ENCODE measurements around the gene ZFPL1. TPM values are rescaled to one million over a fixed set of nuclear protein-coding genes. Genes with fewer than 3 reads are reported as not detected.

The ZFPL1 gene
- 32.1 TPM for total RNA-seq
- long read RNA-seq, transcript ZFPL1-201 (8 exons, 1,371 nt): major isoform, 32 of 39 reads
- long read RNA-seq, partial matches to known transcripts: 4 of 39 reads
- long read RNA-seq, other reads (novel, unspliced or antisense): 3 of 39 reads

- DNase-seq (ENCODE audit: low spot score): peak; percentile 99
Observed at GRCh38 chr11:65083834-65084597, at the start of gene ZFPL1, which contains the start of gene CDCA5. Gene ZFPL1, plus strand, starts transcription at chr11:65084222. Its CDS starts 477 bp downstream, at chr11:65084699. Gene CDCA5, minus strand, starts transcription at chr11:65084040. Its CDS starts 62 bp downstream, at chr11:65083978.

GRCh38 chr11:65034423-65034822 lies 49.6 kb upstream of the ZFPL1 start:
- DNase-seq (ENCODE audit: low spot score): no peak

GRCh38 chr11:65035579-65035978 lies 48.4 kb upstream of the ZFPL1 start:
- DNase-seq (ENCODE audit: low spot score): no peak

DNA sequence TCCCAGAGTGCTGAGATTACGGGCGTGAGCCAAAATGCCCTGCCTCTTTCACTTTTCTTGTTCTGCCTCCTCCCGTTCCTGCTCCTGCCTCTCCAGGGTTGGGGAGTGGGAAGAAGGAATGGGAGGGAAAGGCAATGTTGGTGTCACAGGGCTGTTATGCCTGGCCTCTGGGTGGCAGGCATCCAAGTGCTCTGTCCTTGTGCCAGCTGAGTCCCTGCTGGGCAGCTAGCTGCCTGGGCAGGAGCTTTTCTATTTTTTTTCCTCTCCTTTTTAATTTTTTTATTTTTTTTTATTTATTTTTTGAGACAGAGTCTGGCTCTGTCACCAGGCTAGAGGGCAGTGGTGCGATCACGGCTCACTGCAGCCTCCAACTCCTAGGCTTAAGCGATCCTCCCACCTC lies 47.1 kb upstream of the ZFPL1 start:
- no peak for DNase-seq (ENCODE audit: low spot score)

GRCh38 chr11:65040520-65040846 lies 43.5 kb upstream of the ZFPL1 start:
- no peak for DNase-seq (ENCODE audit: low spot score)

GRCh38 chr11:65040847-65041622 lies 43.0 kb upstream of the ZFPL1 start, which contains the start of gene SAC3D1:
Gene SAC3D1, plus strand, starts transcription at chr11:65041210. Its CDS starts 83 bp downstream, at chr11:65041293.
- DNase-seq (ENCODE audit: low spot score): peak; percentile 96

DNA sequence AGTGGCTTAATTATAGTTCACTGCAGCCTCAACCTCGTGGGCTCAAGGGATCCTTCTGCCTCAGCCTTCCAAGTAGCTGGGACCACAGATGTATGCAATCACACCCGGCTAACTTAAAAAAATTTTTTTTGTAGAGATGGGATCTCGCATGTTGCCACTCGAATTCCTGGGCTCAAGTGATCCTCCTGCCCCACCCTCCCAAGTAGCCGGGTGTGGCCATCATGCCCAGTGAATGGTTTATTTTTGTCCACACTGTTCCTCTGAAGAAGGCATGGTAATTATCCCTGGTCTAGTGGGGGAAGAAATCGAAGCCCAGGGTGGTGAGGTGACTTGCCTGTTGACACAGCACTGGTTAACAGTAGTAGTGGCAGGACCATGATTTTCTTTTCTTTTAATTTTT lies 41.1 kb upstream of the ZFPL1 start:
- no peak for DNase-seq (ENCODE audit: low spot score)

- no peak for DNase-seq (ENCODE audit: low spot score)
Observed at GRCh38 chr11:65043881-65044501, 40.0 kb upstream of the ZFPL1 start.

DNA sequence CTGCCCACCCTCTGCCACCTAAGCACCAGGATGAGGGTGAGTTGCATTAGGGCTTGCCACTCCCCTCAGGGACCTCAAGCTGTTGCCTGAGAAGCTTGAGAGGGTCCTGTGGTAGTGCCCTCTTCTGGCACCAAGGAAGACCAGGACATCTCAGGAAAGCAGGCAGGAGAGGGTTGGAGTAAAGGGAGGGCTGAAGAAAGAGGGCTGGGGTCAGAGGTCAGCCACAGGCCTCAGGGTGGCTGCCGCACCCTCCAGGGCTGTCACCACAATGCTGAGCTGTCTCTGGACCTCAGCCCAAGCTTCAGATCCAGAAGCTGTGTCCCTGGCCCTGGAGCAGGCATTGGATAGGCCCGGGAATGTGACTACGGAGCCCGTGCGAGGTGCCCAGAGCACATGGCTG lies 39.0 kb upstream of the ZFPL1 start:
- DNase-seq (ENCODE audit: low spot score): no peak

GRCh38 chr11:65045728-65046127 lies 38.3 kb upstream of the ZFPL1 start:
- DNase-seq (ENCODE audit: low spot score): no peak

GRCh38 chr11:65047581-65048422 lies 36.2 kb upstream of the ZFPL1 start:
- DNase-seq (ENCODE audit: low spot score): no peak

DNA sequence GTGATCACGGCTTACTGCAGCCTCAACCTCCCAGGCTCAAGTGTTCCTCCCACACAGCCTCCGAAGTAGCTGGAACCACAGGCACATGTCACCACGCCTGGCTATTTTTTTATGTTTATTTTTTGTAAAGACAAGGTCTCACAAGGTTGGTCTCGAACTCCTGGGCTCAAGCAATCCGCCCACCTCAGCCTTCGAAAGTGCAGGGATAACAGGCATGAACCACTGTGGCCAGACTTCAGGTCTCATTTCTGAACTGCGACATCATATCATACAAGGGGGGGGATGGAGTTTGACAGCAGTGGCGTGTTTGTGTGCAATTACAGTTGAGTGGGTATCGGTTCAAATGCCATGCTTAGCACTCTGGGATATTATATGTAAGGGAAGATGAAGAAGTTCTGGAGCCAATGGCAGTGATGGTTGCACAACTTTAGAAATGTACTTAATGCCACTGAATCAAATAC lies 32.6 kb upstream of the ZFPL1 start:
- DNase-seq (ENCODE audit: low spot score): no peak

DNA sequence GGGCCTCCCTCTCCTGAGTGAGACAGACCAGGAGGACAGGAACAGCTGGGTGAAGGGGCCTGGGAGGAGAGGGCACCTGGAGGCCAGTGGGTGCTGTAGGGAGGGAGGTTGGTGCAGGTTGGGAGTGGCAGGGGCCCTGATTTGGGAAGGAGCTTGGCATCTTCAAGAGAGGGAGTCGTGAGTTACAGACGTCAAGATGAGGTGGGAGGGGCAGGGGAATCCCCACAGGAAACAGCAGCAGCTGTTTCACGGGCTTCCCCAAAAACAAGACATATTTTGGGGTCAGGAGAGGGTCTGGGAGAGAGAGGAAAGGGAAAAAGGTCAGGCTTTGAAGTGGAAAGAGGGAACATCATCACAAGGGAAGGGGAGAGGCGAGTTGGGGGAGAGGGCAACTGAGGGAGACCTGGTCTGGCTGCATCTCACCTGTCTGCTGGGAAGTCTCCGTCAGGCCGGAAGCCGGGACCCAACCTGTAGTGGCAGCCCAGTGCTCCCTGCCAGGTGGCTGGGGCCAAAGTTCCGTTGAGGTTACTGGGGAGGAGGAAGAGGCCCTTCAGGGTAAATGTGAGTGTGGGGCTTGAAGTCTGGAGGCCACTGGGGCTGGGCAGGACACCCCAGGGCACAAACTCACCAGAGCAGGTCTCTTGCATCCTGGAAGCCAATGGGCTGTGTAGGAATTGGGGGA lies 30.1 kb upstream of the ZFPL1 start:
- no peak for DNase-seq (ENCODE audit: low spot score)

DNA sequence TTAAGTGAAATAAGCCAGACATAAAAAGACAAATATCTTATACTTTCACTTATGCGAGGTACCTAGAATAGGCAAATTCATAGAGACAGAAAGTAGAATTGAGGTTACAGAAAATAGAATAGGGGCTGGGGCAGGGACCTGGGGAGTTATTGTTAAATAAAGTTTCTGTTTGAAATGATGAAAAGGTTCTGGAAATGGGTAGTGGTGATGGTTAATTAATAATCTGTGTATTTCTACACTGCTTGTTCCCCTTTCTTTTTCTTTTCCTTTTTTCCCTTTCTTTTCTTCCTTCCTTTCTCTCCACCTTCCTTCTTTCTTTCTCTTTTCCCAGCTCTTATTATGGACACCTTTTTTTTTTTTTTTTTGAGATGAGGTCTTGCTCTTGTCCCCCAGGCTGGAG lies 28.5 kb upstream of the ZFPL1 start:
- no peak for DNase-seq (ENCODE audit: low spot score)

DNA sequence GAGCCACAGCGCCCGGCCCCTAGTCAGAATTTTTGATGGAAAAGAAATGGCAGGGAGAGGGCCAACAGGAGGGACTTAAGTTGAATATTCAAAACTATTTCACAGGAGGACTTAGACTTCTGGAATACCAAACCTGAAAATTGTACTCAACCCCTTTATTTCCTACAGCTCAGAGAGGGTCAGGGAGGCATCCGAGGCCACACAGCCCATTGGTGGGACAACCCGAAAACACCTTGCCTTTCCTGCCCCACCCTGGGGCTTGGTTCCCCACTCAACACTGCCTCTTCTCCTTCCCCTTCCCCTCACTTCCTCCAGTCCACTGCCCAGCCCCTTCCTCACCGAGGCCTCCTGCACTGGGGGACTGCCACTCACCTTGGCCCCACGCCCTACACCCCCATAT lies 27.0 kb upstream of the ZFPL1 start:
- DNase-seq (ENCODE audit: low spot score): no peak

- DNase-seq (ENCODE audit: low spot score): no peak
Observed at GRCh38 chr11:65057526-65057925, 26.5 kb upstream of the ZFPL1 start.

- no peak for DNase-seq (ENCODE audit: low spot score)
Observed at GRCh38 chr11:65058012-65058411, 26.0 kb upstream of the ZFPL1 start.

DNA sequence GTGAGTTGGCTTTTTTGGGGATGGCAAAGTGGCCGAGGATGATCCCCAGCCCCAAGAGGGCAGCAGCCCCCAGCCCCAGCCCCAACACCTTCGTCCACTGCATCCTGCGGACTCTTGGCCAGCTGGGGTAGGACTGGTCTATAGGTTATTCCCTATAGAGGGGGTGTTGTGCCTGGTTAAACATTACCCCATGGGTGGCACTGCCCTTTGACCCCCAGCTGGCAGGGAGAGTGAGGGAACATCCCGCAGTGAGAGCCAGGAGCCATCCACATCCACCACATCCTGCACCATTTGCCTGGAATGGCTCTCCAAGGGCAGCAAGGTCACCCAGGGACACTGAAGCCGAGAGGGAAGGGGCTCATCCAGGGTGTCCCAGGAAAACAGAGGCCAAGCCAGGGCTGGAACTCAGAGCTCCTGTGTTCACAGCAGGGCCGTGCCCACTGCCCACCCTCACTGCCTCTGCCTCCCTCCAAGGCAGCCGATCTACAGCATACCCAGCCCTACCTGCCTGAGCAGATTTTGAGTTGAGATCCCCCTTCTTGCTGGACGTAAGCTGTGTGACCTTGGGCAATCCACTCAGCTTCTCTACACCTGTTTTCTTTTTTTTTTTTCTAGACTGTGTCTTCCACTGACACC lies 25.5 kb upstream of the ZFPL1 start, which contains the start of gene NAALADL1:
Gene NAALADL1, minus strand, starts transcription at position 135 of the 636 bp plus-strand sequence. Its CDS starts 32 bp downstream, at position 103.
- no peak for DNase-seq (ENCODE audit: low spot score)

GRCh38 chr11:65059523-65059922 lies 24.5 kb upstream of the ZFPL1 start:
- DNase-seq (ENCODE audit: low spot score): no peak
